Measurements from ENCODE around the gene COL18A1. TPM values are rescaled to one million over a fixed set of nuclear protein-coding genes. Genes with fewer than 3 reads are reported as not detected.

The COL18A1 gene
- total RNA-seq, 1 experiment from 2014 or later, result 72.9 TPM

DNA sequence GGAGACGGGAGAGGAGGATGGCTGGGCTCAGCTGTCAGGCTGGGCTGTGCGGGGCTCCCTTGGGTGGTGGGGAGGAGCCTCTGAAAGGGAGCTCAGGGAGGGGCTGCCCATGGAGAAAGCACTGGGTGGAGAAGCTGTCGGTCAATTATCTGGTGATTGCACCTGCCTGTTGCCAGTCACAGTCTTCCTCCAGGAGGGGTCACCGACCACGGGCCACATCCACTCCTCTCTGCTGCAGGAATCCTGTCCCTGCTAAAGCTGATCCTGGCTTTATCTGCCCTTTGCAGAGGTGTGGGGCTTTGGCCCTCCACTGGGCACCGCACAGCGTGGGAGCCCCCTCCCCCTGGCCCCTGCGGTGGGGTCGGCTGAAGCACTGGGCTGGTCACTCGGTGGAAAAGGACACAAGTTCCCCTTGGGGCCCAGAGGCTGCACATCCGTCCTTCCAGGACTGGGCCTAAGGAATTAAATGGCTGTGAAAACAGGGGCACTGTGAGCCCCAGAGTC lies 21.8 kb upstream of the COL18A1 start:
- DNase-seq (ENCODE audit: low spot score), result no peak

DNA sequence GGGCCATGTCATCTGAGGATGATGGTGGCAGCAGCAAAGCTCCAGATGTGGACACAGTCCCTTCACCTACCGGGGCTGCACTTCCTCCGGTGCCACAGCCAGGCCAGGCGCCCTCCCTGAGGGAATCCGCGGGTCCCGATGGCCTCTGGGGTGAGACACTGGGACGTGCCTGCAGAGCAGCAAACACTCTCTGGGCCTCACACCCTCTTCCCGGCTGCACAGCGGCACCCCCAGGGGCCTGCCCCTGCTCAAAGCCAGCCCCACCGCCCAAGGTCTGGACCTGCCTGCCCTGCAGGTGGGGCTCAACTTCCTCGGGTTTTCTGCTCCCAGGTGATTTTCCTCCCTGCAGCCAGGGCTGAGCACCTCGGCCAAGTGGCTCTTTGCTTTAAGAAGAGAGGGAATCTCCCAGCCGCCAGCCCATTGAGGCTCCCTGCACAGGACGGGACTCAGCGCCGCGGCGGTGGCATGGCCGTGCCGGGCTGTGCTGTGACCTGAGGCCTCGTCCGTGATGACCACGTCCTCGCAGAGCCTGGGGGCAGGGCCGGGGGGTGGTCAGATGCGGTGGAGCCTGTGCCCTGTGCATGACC lies 21.3 kb upstream of the COL18A1 start:
- no peak for DNase-seq (ENCODE audit: low spot score)

GRCh38 chr21:45384656-45385548 lies 20.1 kb upstream of the COL18A1 start:
- no peak for DNase-seq (ENCODE audit: low spot score)

GRCh38 chr21:45385549-45386050 lies 19.4 kb upstream of the COL18A1 start:
- no peak for DNase-seq (ENCODE audit: low spot score)

DNA sequence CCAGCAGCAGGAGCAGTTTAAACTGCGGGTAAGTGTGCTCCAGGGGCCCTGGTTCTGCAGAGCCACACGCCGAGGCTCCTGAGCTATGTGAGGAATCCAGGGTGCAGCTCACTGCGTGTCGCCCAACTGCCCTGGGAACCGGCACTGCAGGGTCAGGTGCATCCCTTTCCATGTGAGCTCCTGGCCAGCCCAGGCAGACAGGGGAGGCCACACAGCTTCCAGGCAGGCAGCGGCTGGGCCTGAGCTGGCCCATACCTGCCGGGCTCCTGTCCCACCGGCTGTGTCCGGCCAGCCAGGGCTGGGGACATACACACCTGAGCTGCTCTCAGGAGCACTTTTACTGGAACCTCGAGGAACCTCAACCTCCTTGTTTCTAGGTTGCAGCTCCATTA lies 18.6 kb upstream of the COL18A1 start:
- no peak for DNase-seq (ENCODE audit: low spot score)

GRCh38 chr21:45386728-45387371 lies 18.1 kb upstream of the COL18A1 start:
- DNase-seq (ENCODE audit: low spot score), result peak; percentile 90

DNA sequence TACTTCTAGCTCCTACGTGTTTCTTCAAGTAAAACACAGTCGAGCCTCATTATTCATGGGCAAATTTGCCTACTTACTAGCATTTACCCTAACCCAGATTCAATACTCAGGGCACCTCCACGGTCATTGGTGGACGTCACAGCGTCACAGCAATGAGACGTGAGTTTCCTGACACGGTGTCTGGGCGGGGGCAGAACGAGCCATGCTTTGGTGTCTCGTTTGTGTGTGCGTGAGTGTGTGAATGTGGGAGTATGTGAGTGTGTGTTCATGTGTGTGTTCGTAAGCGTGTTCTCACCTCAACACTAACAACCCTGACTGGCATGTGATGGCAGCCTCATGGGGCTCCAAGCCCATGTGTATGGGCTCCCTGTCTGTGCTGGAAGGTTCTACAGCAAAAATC lies 17.5 kb upstream of the COL18A1 start:
- no peak for DNase-seq (ENCODE audit: low spot score)

GRCh38 chr21:45388011-45388521 lies 16.9 kb upstream of the COL18A1 start:
- no peak for DNase-seq (ENCODE audit: low spot score)

- no peak for DNase-seq (ENCODE audit: low spot score)
These were observed 16.2 kb upstream of the COL18A1 start for GRCh38 chr21:45388611-45389296.

DNA sequence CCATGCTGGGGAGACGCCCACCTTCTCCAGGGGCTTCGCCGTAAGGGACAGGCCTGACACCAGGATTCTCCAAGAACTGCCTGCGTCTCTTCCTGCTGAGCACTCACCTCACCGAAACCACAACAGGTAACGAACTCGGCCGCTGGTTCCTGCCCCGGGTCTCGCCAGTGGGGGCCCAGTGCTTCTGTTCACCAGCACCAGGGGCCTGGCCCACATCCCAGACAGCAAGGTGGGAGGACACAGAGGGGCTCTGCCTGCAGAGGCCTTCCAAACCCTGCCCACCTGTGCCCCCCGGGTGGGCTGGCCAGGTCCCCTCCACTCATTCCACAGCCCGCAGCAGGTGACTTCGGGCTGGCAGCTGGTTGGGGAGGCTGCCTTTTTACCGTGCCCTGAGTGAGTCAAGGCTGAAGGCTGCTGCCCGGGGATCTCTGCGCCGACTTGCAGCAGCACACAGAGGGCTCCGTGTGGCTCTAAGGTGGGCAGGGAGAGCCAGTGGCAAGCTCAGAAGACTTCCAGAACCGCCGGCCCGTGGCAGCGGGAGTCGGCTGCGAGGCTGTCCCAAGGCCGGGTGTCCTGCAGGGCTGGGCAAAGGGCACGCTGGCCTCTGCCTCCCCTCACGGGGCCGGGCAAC lies 14.7 kb upstream of the COL18A1 start:
- DNase-seq (ENCODE audit: low spot score), result no peak

GRCh38 chr21:45390831-45391742 lies 13.9 kb upstream of the COL18A1 start:
- no peak for DNase-seq (ENCODE audit: low spot score)

GRCh38 chr21:45391743-45392572 lies 13.0 kb upstream of the COL18A1 start:
- no peak for DNase-seq (ENCODE audit: low spot score)

- no peak for DNase-seq (ENCODE audit: low spot score)
These were observed 12.4 kb upstream of the COL18A1 start for GRCh38 chr21:45392573-45392971.

DNA sequence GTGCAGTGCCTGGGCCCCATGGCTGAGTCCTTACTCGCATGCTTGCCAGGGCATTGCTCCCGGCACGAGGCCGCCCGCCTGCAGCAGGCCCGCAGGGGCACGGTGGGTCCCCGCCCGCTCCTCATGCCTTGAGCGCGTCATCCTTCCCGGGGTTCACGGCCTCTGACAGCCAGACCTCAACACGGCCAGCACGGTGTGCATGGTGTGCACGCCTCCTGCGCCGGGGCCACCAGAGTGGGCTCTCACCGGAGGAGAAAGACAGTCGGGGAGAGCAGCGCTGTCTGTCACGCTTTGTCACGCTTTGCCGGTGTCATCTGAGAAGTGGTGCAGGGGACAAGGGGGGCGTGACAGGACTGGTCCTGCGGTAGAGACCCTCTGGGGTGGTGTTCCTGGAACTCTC lies 11.9 kb upstream of the COL18A1 start:
- no peak for DNase-seq (ENCODE audit: low spot score)

GRCh38 chr21:45393833-45394638 lies 10.9 kb upstream of the COL18A1 start:
- DNase-seq (ENCODE audit: low spot score), result no peak

- no peak for DNase-seq (ENCODE audit: low spot score)
These were observed 8.4 kb upstream of the COL18A1 start for GRCh38 chr21:45396620-45396995.

DNA sequence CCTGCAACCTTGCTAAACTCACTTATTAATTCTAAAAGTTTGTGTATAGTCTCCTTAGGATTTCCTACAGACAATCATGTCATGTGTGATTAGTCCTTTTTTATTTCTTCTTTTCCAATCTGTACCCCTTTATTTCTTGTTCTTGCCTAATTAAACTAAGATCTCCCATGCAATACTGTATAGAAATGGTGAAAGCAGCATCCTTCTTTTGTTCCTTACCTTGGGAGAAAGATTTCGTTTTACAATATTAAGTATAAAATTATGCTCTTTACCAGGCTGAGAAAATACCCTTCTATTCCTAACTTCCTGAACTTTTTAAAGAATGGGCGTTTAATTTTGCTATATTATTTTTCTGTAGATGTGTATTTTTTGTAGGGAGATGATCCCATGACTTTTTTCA lies 7.6 kb upstream of the COL18A1 start:
- no peak for DNase-seq (ENCODE audit: low spot score)

DNA sequence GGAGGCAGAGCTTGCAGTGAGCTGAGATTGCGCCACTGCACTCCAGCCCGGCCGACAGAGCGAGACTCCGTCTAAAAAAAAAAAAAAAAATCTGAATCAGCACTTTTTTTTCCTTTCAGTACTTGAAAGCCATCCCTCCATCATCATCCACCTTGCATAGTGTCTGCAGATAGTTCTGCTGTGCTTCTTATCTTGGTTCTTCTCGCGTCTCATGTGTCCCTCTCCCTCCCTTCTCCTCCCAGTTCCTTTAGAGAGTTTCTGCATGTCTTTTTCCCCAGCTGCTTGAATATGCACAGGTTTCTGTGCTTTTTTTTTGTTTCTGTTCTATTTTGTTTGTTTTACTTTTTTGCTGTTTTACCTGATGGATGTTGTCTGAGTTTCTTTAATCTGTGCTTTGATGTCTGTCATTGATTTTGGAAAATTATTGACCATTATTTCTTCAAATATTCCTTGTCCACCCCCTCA lies 3.9 kb upstream of the COL18A1 start:
- DNase-seq (ENCODE audit: low spot score), result no peak

Data from A172 (cell line).